ENCODE results near the gene FOXP4. TPM values are rescaled to one million over a fixed set of nuclear protein-coding genes. Genes with fewer than 3 reads are reported as not detected.

FOXP4 gene
- total and polyA plus RNA-seq, 10 donors: 3.0 to 12.1 (median 6.5) TPM

GRCh38 chr6:41530476-41530875 is 15.7 kb upstream of the FOXP4 start:
- no peak overlapping the region for H3K4me3 ChIP-seq
- peaks cover 10 to 47% (median 23%) of the 10 kb centered on the region in 6 donors for H3K4me1 ChIP-seq
- intact Hi-C loops (cut with DNase I; ENCODE audit: low total_unique reads): no loop called here
- no peak overlapping the region for H3K27ac ChIP-seq
- no peaks in the 10 kb centered on the region for H3K36me3 ChIP-seq
- 83 to 97% (median 84%) methylated on average over 7 of the region's 7 CpGs for WGBS, 5 donors
- TF ChIP-seq POLR2A (IDR thresholded peaks at IDR 0.05) (no peak), CTCF (IDR thresholded peaks at IDR 0.05 in 8 of 11, conservative IDR thresholded peaks at IDR 0.05 in 3 of 11) (no peak), POLR2AphosphoS5 (IDR thresholded peaks at IDR 0.05) (no peak)
- H3K27me3 ChIP-seq (replicated peaks in 1 of 7): peaks cover 0 to 28% (median 0%) of the 10 kb centered on the region in 7 donors
- no peak for DNase-seq
- H3K9me3 ChIP-seq: no peaks in the 10 kb centered on the region

GRCh38 chr6:41531016-41531415 is 15.2 kb upstream of the FOXP4 start:
- Histone ChIP-seq H3K27me3 (replicated peaks in 1 of 7) (peaks cover 0 to 28% (median 0%) of the 10 kb centered on the region in 7 donors), H3K4me3 (no peak overlapping the region), H3K27ac (no peak overlapping the region), H3K36me3 (no peaks in the 10 kb centered on the region), H3K9me3 (no peaks in the 10 kb centered on the region), H3K4me1 (peaks cover 10 to 47% (median 23%) of the 10 kb centered on the region in 6 donors)
- DNase-seq: no peak
- intact Hi-C loops (cut with DNase I; ENCODE audit: low total_unique reads): no loop called here
- TF ChIP-seq POLR2A (IDR thresholded peaks at IDR 0.05) (no peak), POLR2AphosphoS5 (IDR thresholded peaks at IDR 0.05) (no peak), CTCF (IDR thresholded peaks at IDR 0.05 in 8 of 11, conservative IDR thresholded peaks at IDR 0.05 in 3 of 11) (no peak)

- peak; percentile 83 for DNase-seq
- WGBS, 5 donors: 12 to 19% (median 13%) methylated on average over 15 to 22 of the region's 22 CpGs
- intact Hi-C loops (cut with DNase I; ENCODE audit: low total_unique reads): no loop called here
These were observed 14.3 kb upstream of the FOXP4 start for GRCh38 chr6:41531591-41532582.

More at GRCh38 chr6:41531591-41532582, 14.3 kb upstream of the FOXP4 start:
- H3K4me3 ChIP-seq: peak overlapping the region in 5 of 8 donors; percentile 4 to 51 (median 10)
- H3K27ac ChIP-seq: peak overlapping the region in 7 of 8 donors; percentile 19 to 83 (median 62)
- H3K27me3 ChIP-seq (replicated peaks in 1 of 7): peaks cover 0 to 28% (median 0%) of the 10 kb centered on the region in 7 donors
- H3K4me1 ChIP-seq: peaks cover 12 to 52% (median 24%) of the 10 kb centered on the region in 6 donors
- H3K9me3 ChIP-seq: no peaks in the 10 kb centered on the region
- no peaks in the 10 kb centered on the region for H3K36me3 ChIP-seq
- TF ChIP-seq POLR2A (IDR thresholded peaks at IDR 0.05) (no peak), CTCF (IDR thresholded peaks at IDR 0.05 in 8 of 11, conservative IDR thresholded peaks at IDR 0.05 in 3 of 11) (no peak), POLR2AphosphoS5 (IDR thresholded peaks at IDR 0.05) (peak; percentile 50 to 71 (median 65))

Data from spleen (tissue), 11 donors.